ENCODE measurements around the gene EPHA10.
"Not testable (repeated sequence)": the region's sequence is repeated elsewhere in the genome, so short reads cannot be mapped to it uniquely, and the experiment has no call there.

The EPHA10 gene

DNA sequence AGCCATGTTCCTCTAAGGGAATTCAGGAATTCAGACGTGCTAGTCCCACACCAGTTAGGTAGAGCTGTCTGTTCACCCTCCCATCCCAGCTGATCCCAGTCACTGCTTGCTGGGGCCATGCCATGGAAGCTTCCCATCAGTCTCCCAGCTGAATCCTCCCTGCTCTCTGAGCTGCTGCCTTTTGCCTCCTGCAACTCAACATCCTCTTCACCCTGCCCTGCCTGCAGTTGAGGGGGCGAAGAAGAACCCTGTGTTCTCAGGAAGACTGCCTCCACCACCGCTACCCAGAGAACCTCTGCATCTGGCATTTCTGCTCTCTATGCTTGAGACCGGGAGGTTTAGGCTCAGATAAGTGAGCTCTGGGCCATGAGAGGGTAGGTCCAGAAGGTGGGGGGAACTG is 56.4 kb downstream of the EPHA10 start:
- no peak for DNase-seq

DNA sequence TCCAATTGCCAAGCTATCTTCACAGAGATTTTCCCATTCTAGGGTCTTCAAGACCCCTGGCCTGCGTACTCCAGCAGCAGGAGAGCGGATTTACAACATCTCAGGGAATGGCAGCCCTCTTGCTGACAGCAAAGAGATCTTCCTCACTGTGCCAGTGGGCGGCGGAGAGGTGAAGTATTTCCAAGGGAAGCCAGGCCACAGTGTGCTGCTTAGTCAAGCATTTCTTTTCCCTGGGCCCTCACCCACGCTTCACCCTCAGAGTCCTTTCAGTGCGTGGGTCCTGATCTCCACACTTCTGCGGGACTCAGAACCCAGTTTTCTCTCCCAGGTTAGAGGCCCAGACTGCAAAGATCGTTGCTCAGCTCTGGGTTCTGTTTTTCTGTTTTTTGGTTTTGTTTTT is 59.5 kb downstream of the EPHA10 start:
- no peak for DNase-seq

DNA sequence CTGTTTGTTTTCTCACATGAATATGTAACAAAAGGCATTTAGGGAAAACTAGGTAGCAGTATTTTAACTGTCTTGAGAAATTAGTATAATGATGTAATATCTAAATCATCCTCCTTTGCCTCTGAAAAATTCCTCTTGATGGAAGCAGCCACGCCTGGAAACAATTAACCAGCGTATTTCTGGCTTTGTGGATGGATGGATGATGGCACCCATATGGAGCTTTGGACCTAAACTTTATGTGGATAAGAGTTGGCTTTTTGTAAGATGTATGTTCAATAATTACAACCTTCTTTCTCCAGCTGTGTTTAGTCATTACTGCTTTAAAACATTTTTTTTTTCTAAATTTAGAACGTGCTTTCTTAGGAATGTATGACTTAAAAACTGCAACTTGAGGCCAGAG is 60.0 kb downstream of the EPHA10 start:
- DNase-seq = no peak

DNA sequence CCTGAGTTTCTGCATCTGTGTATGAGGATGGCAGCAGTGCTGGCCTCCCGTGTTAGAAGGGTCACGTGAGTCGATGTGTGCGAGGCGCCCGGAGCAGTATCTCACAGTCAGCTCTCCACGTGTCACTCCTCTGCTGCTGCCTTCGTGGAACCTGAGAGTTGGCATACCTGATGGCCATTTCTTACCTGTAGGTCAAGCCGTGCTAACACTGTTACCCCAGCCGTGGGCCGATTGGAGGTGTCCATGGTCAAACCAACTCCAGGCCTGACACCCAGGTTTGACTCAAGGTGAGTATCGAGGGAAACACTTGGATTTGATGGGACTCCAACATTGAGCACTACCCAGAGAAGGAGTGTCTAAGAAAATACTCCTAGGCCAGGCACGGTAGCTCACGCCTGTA is 61.9 kb downstream of the EPHA10 start:
- no peak for DNase-seq

DNA sequence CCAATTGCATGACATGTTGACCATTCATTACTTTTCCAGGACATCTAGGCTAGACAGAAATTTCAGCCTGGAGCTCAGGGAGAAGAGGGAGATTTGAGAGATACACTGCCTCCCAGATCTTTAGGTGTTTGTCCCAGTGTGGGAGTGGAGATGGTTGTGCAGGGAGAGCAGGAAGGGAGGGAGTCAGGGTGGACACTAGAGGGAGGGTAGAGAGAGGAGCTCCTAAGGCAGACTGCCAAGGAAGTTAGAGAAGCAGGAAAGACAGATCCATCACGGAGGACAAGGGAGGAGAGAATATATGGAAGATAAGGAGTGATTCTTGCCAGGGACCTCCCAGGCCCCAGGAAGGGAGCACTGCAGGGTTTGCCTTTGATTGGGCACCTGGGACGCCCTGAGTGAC is 63.9 kb downstream of the EPHA10 start:
- no peak for DNase-seq

DNA sequence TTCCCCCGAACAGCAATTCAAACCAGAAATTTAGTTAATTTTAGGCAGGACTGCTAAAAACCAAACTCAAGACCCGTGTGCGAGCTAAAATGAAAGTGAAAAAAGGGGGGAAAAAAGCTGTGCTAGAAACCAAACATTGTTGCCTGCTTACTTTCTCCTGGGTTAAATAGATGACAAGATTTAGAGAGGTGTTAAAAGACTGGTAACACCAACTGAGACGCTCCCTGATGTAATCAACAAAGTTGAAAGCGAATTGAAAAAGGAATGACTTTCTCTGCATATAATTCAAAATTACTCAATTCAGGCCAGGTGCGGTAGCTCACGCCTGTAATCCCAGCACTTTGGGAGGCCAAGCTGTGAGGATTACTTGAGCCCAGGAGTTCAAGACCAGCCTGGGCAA is 65.8 kb downstream of the EPHA10 start:
- no peak for DNase-seq

DNA sequence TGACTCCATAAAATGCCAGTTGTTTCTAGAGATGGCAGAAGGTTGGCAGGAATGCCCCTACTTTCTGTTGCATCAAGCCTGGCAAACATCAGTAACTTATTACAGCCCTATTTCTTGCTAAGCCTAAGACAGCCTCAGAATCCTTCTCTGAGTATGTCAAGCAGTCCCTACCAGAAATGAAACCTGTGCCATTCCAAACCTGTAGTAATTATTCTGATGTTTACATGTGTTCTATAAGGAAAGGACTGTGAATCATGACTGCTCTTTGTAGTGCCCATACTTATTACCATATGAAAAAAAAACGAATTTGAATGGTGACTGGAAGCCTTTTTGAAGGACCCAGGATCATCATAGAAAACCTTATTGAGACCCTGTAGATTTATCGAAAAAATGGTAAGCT is 67.2 kb downstream of the EPHA10 start:
- no peak for DNase-seq

DNA sequence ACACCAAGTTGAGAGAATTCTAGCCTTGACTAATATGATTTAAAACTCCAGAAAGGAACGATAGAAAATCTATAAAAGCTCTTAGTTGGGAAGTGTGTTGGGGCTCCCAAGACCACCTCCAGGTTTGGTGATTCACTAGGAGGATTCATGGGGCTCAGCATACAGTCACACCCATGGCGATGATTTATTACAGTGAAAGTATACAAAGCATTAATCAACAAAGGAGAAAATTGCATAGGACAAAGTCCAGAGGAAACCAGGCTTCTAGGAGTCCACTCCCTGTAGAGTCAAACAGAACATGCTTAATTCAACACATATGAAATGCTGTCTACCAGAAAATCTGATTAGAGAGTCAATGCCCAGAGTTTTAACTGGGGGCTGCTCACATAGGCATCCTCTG is 67.8 kb downstream of the EPHA10 start:
- DNase-seq = no peak

DNA sequence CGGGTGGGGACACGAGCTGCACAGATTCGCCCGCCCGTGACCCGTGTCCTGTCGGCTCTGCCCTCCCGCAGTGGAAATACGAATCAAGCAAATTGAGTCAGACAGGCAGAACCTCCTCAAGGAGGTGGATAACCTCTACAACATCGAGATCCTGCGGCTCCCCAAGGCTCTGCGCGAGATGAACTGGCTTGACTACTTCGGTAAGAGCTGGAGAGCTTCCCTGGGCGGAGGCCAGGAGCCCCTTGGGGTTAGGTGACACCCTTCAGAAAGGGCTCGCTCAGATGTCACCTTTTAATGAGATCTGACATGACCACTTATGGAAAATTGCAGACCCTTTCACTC is 72.1 kb downstream of the EPHA10 start:
- no peak for DNase-seq

DNA sequence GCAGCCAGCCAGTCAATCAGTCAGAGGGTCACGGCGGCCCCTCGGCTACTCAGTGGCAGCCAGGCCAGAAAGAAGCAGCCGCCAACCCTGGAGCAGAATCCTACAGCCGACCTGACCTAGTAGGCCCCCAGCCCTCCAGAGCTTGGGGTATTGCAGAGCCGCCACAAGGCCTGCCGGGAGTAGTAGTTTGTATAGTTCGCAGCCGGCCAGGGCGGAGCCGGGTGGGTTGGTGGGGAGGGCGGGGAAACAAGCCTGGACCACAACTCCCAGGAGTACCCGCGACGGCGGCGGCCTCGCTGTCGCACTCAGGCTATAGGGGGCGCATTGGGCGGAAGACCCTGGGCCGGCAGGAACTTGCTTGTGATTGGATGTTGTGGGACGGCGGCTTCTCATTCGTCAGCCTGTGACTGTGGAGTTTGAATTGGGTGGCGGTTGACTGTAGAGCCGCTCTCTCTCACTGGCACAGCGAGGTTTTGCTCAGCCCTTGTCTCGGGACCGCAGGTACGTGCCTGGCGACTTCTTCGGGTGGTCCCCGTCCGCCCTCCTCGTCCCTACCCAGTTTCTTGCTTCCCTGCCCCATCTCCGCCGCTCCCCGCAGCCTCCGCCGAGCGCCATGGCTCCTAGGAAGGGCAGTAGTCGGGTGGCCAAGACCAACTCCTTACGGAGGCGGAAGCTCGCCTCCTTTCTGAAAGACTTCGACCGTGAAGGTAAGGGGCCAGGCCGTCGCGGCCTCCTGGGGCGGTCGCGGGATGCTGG is 72.7 kb downstream of the EPHA10 start, which contains the start of gene CDCA8:
CDCA8 (plus strand) TSS at position 439 of the 756 bp plus-strand sequence; CDS start at position 614, 175 bp downstream.
- DNase-seq = peak; percentile 96 to 98

DNA sequence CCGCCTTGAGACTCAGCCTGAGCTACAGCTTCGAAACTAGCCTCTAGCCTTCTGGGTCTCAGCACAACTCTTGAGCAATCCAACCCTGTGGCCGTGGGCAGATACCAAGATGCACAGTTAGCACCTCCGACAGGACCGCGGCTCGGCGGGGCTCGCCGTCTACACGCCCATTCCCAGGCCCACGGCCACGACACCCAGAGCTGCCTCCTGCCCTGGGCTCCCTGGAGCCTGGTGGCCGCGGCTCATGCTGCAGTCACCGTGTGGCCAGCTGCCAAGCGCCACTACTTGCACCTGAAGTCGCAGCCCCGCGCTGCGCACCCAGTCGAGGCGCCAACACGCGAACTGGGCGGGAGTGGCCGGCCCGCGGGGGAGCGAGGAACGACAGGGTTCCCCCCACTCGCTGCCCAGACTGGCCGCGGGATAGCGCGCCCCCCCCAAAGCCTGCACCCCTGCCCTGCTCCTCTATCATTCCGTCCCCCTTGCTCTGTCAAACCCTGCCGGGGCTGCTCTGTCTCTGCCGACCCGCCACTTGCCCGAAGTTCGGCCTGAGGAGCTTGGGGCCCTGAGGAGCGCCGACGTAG is 73.3 kb downstream of the EPHA10 start:
- peak in 1 of 2 experiments; percentile 18 for DNase-seq

DNA sequence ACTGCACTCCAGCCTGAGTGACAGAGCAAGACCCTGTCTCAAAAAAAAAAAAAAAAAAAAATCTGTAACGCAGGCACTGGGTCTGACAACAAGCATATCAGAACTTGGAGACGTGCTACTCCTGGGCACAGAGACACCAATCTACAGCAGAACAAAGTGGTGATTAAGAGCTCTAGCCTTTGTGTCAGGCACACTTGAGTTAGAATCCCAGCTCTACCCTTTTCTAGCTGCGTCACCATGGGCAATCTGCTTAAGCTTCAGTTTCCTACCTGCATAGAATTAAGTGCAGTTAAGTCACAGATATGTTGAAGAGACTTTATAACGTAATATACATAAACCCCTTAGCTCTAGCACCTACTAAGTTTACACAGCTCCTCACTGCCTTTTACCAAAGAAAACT is 76.0 kb downstream of the EPHA10 start:
- DNase-seq = no peak

DNA sequence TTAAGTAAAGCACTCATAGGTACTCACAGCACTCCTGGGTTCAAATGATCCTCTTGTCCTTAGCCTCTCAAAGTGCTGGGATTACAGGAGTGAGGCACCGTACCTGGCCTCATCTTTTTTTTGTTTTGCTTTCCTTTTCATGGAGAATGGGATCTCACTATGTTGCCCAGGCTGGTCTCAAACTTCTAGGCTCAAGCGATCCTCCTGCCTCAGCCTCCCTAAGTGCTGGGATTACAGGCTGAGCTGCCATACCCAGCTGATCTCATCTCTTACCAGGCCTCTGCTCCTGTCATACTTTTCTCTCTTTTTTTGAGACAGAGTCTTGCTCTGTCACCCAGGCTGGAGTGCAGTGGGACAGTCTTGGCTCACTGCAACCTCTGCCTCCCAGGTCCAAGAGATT is 77.2 kb downstream of the EPHA10 start:
- not testable (repeated sequence) for DNase-seq

DNA sequence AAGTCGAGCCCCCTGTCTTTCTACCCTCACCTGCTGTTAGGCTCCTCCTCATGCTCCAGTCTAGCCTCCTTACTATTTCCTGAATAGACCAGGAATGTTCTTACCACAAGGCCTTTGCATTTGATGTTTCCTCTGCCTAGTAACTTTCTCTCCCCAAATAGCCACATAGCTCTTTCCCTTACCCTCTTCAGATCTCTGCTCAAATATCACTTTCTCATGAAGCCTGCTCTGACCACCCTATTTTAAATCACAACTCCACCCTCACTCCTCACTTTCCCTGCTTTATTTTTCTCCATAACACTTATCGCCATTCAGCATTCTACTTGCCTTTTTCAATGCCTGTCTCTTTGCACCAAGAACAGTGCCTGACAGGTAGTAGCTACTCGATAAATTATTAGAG is 79.2 kb downstream of the EPHA10 start:
- no peak for DNase-seq

DNA sequence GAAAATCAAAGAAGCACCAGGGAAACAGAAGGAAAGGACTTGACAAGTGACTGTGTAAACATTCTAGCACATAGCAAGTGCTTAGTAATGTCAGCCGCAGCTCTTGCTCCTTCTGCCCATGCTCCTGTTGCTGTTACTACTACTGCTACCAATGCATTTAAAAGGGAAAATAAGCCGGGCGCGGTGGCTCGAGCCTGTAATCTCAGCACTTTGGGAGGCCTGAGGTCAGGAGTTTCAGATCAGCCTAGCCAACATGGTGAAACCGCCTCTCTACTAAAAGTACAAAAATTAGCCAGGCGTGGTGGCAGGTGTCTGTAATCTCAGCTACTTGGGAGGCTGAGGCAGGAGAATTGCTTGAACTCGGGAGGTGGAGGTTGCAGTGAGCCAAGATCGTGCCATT is 80.7 kb downstream of the EPHA10 start:
- DNase-seq = not testable (repeated sequence)

DNA sequence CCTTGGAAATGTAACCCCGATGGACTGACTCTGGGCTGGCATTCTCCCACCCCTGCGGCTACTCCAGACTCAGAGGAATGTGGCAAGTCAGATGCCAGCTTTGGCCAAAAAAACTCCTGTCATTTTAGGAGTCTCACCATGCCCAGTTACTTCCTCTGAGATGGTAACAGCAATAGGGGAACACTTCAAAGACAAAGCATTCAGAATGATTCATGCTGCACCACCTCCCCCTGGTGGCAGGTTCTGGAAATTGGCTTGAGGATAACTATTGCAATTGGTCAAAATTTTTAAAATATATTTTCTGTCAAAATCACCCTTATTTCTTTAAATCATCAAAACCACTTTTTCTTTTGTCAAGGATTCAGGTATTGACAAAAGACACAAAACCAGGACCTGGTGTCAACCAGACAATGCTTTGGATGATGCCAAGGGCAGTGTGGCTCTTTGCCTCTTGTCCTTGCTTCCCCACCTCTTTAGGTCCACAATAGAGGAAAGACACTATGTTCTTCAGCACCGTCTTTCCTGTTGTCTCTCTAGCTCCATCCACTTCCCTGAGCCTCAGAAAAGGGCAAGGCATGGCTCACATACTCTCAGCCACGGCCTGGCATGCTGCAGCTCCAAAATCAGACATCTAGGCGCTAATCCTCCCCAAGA is 82.5 kb downstream of the EPHA10 start:
- peak; percentile 61 to 71 for DNase-seq

DNA sequence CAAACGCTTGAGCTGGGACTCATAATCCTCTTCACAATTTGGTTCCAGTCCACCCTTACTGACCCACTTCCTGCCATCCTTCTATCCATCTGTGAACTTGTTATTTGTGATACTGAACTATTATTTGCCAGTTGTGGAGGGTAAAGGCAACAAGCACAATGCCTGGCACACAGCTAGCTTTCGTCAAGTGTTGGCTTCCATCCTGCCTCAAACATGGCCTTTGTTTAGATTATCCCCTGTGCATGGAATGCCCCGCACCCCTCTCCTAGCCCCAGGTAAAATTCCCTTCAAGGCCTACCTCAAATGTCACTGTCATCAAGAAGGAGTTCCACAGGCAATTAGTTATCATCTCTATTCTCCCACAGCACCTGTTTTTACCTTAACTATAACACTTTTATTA is 84.0 kb downstream of the EPHA10 start:
- no peak for DNase-seq

DNA sequence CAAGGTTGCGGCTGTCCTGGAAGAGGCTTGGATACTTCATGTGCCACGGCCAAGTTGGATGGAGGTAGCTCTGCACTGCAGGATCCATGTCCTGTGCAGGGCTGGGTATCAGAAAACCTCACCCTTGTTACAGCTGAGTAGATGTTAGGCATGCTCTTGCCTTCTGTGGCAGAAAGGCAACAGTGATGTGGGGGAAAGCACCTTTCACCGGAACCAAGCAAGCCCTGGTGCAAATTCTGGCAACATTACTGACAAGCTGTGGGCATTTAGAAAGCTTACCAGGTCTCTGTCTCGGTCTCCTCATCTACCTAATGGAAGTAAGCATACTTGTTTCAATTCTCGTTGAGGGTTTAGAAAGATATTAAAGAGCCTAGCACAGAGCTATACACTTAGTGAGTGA is 87.1 kb downstream of the EPHA10 start:
- no peak for DNase-seq

DNA sequence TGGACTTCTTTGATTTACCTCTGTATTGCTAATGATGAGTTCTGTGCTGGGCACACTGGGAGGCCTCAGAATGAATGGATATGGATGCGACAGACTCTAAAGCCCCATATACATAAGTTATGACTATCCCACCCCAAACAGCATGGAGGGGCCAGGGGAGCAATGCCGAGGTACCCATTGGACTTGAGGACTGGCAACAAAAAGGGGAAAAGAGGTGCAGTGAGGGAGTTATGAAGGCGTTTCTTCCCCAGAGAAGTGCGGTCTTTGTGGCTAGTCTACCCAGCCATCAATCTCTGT is 87.8 kb downstream of the EPHA10 start:
- no peak for DNase-seq

DNA sequence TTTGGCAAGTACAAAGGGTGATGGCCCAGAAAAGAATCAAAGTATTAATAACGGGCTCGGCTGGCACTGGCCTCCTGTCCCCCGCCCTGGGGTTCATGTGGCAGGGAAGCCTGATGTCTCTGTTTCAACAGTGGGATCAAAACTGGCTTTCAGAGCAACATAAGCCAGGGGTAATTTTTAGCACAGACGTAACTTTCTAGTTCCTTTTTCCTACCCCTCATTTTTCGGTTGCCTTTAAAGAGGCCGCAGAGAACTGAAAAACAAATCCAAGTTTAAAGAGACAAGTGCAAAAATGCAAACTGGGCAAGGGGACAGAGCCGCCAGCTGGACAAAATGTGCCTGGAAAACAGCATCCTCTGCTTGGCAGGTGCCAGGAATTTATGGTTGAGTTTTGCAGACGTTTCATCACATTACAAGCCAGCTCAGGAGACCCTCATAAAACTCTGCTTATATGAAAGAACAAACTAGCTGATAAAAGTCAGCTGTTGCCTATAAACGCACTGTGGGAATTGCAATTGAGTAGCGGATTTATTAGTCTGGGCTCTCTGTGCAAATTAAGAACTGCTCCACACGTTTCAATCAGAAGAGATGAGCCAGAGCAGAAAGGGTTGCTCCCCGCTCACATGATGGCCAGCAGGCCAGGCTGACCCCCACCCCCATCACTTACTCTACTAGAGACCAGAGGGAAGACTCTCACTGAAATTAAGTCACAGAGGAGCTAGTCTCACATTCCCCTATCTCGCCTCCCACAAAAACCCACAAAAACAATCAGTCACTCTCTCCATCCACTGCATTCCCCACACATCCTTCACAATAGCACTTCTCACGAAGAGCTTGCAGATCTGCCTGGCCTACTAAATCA is 88.4 kb downstream of the EPHA10 start:
- no peak for DNase-seq

DNA sequence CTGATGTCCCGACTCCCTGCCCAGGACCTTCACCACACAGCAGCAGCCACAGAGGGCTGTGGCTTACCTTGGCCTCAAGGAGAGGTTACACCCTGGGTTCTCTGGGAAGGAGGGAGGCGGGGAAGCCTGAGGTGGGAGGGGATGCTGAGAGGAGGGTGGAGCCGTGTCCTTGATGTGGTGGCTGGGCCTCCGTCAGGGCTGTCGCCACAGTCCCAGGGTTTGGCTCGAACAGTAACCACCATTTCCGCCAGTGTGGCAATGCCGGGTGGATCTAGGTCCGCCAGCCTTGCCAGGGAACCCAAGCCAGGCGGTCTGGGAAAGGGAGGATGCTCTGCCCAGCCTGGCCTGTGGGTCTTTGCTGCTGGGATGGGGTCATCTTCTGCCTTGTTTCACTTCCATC is 91.0 kb downstream of the EPHA10 start:
- DNase-seq = peak; percentile 30 to 44

DNA sequence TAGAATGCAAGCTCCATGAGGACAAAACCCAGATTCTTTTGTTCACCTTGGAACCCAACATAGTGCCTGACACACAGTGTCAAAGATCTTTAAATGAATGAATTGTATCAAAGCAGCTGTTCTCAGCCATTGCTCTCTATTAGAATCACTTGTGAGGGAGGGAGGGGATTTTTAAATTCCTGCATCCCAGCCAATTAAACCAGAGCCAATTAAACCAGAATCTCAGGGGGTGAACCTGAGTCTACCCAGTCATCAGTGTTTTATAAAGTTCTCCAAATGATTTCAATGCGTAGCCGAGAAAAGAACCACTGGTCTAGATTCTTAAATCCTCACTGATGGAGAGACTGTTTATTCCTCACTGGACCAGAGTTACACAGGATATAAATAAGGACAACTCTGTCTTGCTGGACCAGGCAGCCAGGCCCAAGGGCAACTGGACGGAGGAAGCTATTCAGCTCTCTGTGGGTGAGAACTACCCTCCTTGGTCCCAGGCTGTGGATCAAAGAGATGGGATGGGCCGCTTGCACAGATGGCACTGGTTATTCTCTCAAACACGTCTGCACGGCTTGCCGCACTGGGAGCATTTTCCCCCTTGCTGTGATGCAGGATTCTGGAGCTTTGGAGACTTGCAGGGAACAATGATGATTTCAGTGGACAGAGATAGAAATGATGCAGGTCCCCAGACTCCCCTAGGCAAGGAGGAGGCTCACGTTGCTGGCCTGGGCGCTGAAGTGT is 92.6 kb downstream of the EPHA10 start:
- DNase-seq = no peak

DNA sequence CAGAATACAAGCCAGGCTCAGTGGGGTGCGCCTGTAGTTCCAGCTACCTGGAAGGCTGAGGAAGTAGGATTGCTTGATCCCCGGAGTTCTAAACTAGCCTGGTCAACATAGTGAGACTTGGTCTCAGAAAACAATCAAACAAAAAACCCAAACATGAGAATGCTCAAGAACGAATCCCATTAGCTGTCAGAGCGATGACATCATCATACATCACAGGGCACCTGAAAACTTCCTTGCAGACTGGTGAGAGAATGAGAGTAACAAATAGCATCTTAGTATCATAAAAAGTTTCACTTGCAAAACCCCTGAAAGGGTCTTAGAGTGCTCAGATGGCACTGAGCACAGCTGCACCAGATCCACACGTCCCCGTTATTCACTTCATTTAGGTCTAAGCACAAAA is 93.7 kb downstream of the EPHA10 start:
- no peak for DNase-seq
